Measurements from ENCODE around the gene EFCAB12. TPM values are rescaled to one million over a fixed set of nuclear protein-coding genes. Genes with fewer than 3 reads are reported as not detected.

The EFCAB12 gene
- total and polyA plus RNA-seq, 2 of the 13 experiments (the other 11 are each of a cell fraction or from before 2014, with no cell fraction given): 0.31 to 2.4 TPM

GRCh38 chr3:129428376-129429079, at the start of gene EFCAB12 (continued):
- TF ChIP-seq THAP9 (CRISPR knock-in tag; IDR thresholded peaks at IDR 0.05; ENCODE audit: borderline replicate concordance) (no peak), MLLT10 (CRISPR knock-in tag; IDR thresholded peaks at IDR 0.05) (no peak), DZIP1 (CRISPR knock-in tag; IDR thresholded peaks at IDR 0.05) (no peak), ETS1 (CRISPR knock-in tag; IDR thresholded peaks at IDR 0.05) (no peak), ZNF280D (CRISPR knock-in tag; IDR thresholded peaks at IDR 0.05) (0 out of 2 replicates have a peak, but pooled peaks have one; percentile 57), SMYD3 (CRISPR knock-in tag; IDR thresholded peaks at IDR 0.05) (no peak), HIC2 (CRISPR knock-in tag; IDR thresholded peaks at IDR 0.05; ENCODE audit: low read depth) (no peak), ZNF605 (CRISPR knock-in tag; IDR thresholded peaks at IDR 0.05) (no peak; the same call in 1 of the 2 replicates), ZNF644 (CRISPR knock-in tag; IDR thresholded peaks at IDR 0.05; ENCODE audit: low read depth) (no peak), HOMEZ (CRISPR knock-in tag; IDR thresholded peaks at IDR 0.05; ENCODE audit: low read depth) (0 out of 2 replicates have a peak, but pooled peaks have one; percentile 36), RBAK (CRISPR knock-in tag; IDR thresholded peaks at IDR 0.05) (no peak), POLR2AphosphoS5 (IDR thresholded peaks at IDR 0.05; ENCODE audit: low read depth, low read length) (peak; percentile 66), SP5 (CRISPR knock-in tag; IDR thresholded peaks at IDR 0.05; ENCODE audit: borderline replicate concordance, low read depth) (peak; percentile 59; the same call in 1 of the 2 replicates), NFYC (CRISPR knock-in tag; IDR thresholded peaks at IDR 0.05) (peak; percentile 92)

Data from HepG2 (cell line).